SK-N-SH (cell line): Measurements from ENCODE around the gene ANO4.

ENCODE experiments used
- EZH2phosphoT487 ChIP-seq: fragments of 200-600 bp; sonication (generic); IDR thresholded peaks from 2 replicates; pipeline ENCODE4 v1.6.1; 2017; ENCODE audit warnings: low read depth, mixed run types, mild to moderate bottlenecking, antibody characterized with exemption, moderate library complexity, borderline replicate concordance
- GATA2 ChIP-seq: sonication (generic); formaldehyde crosslinking; IDR thresholded peaks from 2 replicates; pipeline ENCODE4 v1.5.0; 2020; ENCODE audit warnings: mild to moderate bottlenecking, missing genetic modification reagents
- POLR2AphosphoS5 ChIP-seq: IDR thresholded peaks from 2 replicates; pipeline ENCODE4 v1.6.1; 2012; ENCODE audit warnings: low read depth, low read length
- RCOR1 ChIP-seq: fragments of 150-350 bp; IDR thresholded peaks from 2 replicates; pipeline ENCODE4 v1.6.1; 2017; ENCODE audit warnings: antibody characterized with exemption, low read length
- TF ChIP-seq, protein P1 (sequence below): fragments of 200-600 bp; sonication (generic); IDR thresholded peaks from 2 replicates; pipeline ENCODE4 v1.6.1; 2017; ENCODE audit warnings: antibody characterized with exemption, mild to moderate bottlenecking, moderate library complexity

GRCh38 chr12:101015044-101015443 is 220.5 kb downstream of the ANO4 start:
- TF ChIP-seq, protein P1, sequence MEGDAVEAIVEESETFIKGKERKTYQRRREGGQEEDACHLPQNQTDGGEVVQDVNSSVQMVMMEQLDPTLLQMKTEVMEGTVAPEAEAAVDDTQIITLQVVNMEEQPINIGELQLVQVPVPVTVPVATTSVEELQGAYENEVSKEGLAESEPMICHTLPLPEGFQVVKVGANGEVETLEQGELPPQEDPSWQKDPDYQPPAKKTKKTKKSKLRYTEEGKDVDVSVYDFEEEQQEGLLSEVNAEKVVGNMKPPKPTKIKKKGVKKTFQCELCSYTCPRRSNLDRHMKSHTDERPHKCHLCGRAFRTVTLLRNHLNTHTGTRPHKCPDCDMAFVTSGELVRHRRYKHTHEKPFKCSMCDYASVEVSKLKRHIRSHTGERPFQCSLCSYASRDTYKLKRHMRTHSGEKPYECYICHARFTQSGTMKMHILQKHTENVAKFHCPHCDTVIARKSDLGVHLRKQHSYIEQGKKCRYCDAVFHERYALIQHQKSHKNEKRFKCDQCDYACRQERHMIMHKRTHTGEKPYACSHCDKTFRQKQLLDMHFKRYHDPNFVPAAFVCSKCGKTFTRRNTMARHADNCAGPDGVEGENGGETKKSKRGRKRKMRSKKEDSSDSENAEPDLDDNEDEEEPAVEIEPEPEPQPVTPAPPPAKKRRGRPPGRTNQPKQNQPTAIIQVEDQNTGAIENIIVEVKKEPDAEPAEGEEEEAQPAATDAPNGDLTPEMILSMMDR: no peak
- no peak for TF ChIP-seq POLR2AphosphoS5
- TF ChIP-seq GATA2: no peak
- TF ChIP-seq RCOR1: no peak
- TF ChIP-seq EZH2phosphoT487: no peak
